CD8-positive, alpha-beta memory T cell (primary cell): ENCODE data around the gene CARHSP1. TPM values are rescaled to one million over a fixed set of nuclear protein-coding genes. Genes with fewer than 3 reads are reported as not detected.

Source experiments
- CTCF ChIA-PET: fragments of 350-600 bp; sonication (Branson Sonifier 250); formaldehyde crosslinking; loops from one replicate; lab custom pipeline; 2021; ENCODE audit warnings: antibody characterized with exemption; lab: Charles Lee
- POLR2A ChIA-PET: fragments of 350-600 bp; sonication (Branson Sonifier 250); formaldehyde crosslinking; loops from one replicate; lab custom pipeline; 2021; ENCODE audit warnings: antibody characterized with exemption; lab: Charles Lee
- DNase-seq, 5 donors: peaks; one replicate each; pipeline versions ENCODE4 v3.0.0 to v3.0.0-alpha.2; 2020 to 2022; ENCODE audit warnings: mixed read lengths in 1 of 5
- H3K27ac ChIP-seq: one replicate; pipeline ENCODE4 v1.7.0; 2013; ENCODE audit warnings: low read depth, mild to moderate bottlenecking, low read length, moderate library complexity
- H3K27me3 ChIP-seq: 2 replicates; pipeline ENCODE4 v1.7.0; 2013; ENCODE audit warnings: low read length, mild to moderate bottlenecking; ENCODE audit not compliant: insufficient read depth, poor library complexity, severe bottlenecking
- H3K36me3 ChIP-seq: 2 replicates; pipeline ENCODE4 v1.7.0; 2013; ENCODE audit warnings: mild to moderate bottlenecking, low read length, moderate library complexity; ENCODE audit not compliant: insufficient read depth
- H3K4me1 ChIP-seq: 2 replicates; pipeline ENCODE4 v1.7.0; 2013; ENCODE audit warnings: mild to moderate bottlenecking, low read length, moderate library complexity; ENCODE audit not compliant: insufficient read depth
- H3K4me3 ChIP-seq: 2 replicates; pipeline ENCODE4 v1.7.0; 2013; ENCODE audit warnings: mild to moderate bottlenecking, low read length
- H3K9me3 ChIP-seq: 2 replicates; pipeline ENCODE4 v1.7.0; 2013; ENCODE audit warnings: mild to moderate bottlenecking, low read length
- H3K27ac Mint-ChIP-seq, 8 donors: one replicate each; pipeline ENCODE4 v1.8.0; 2020 to 2021; ENCODE audit warnings: mixed read lengths in 8 of 8, mild to moderate bottlenecking in 6 of 8, inconsistent platforms in 3 of 8, moderate library complexity in 3 of 8
- H3K27me3 Mint-ChIP-seq, 2 donors: one replicate each; pipeline ENCODE4 v1.8.0; 2020 to 2021; ENCODE audit warnings: mixed read lengths in 2 of 2, mild to moderate bottlenecking in 1 of 2, moderate library complexity in 1 of 2
- H3K36me3 Mint-ChIP-seq, 3 donors: one replicate each; pipeline ENCODE4 v1.8.0; 2020 to 2021; ENCODE audit warnings: mixed read lengths in 3 of 3, inconsistent platforms in 1 of 3, mild to moderate bottlenecking in 1 of 3
- H3K4me1 Mint-ChIP-seq, 3 donors: one replicate each; pipeline ENCODE4 v1.8.0; 2020 to 2021; ENCODE audit warnings: mixed read lengths in 3 of 3, inconsistent platforms in 1 of 3, mild to moderate bottlenecking in 1 of 3
- H3K4me3 Mint-ChIP-seq, 7 donors: one replicate each; pipeline ENCODE4 v1.8.0; 2020 to 2021; ENCODE audit warnings: mixed read lengths in 7 of 7, mild to moderate bottlenecking in 6 of 7, moderate library complexity in 4 of 7, inconsistent platforms in 2 of 7
- H3K9me3 Mint-ChIP-seq, 5 donors: one replicate each; pipeline ENCODE4 v1.8.0; 2020 to 2022; ENCODE audit warnings: mixed read lengths in 5 of 5, mild to moderate bottlenecking in 3 of 5, moderate library complexity in 2 of 5, inconsistent platforms in 1 of 5
- polyA plus RNA-seq: library from polyadenylated mRNA; unstranded; fragments of 300-500 nt; fragmentation: Illumina TruSeq; gene quantifications from one replicate; pipeline ENCODE4 v1.2.3, GENCODE V29; 2021
- total RNA-seq, 2 experiments: library from RNA; stranded (reverse); gene quantifications; one replicate each; pipeline ENCODE4 v1.2.3, GENCODE V29; 2021

The CARHSP1 gene
- total and polyA plus RNA-seq, 3 experiments from 2014 or later: 52.6 to 58.5 (median 57.8) TPM

DNA sequence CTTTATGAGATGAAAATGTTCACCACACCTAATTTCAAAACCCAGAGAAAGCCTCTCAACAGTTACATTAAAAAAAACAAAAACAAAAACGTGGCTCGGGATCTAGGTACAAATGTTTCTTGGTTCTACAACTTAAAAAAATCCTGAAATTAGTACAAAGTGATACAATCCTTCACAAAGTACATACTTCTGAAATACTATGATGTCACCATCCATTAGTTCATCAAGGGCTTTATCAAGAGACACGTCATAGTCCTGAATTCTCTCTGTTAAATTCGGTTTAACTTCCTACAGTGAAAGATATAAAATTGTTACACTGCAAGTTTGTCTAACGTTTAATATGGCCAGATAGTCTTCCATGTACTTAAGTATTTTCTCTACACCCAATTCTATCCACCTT, 31.5 kb upstream of the CARHSP1 start:
- Mint-ChIP-seq H3K36me3 (peaks cover 13 to 92% (median 32%) of the 10 kb centered on the region in 3 donors), H3K4me1 (no peaks in the 10 kb centered on the region), H3K9me3 (no peaks in the 10 kb centered on the region), H3K27me3 (no peaks in the 10 kb centered on the region), H3K4me3 (no peak overlapping the region), H3K27ac (peak overlapping the region in 1 of 8 donors; percentile 32)
- Histone ChIP-seq H3K27me3 (no peaks in the 10 kb centered on the region), H3K9me3 (no peaks in the 10 kb centered on the region), H3K27ac (no peak overlapping the region), H3K36me3 (peaks cover 87% of the 10 kb centered on the region), H3K4me1 (no peaks in the 10 kb centered on the region), H3K4me3 (no peak overlapping the region)
- CTCF ChIA-PET: interaction anchor here (1.0 to 1.2 kb wide), 2 partner anchors 108 to 239 kb away, joined by 3 to 5 read pairs; no protein-coding TSS in a partner anchor
- DNase-seq: no peak
- POLR2A ChIA-PET: no interaction called here

GRCh38 chr16:8899709-8900317, 31.0 kb upstream of the CARHSP1 start:
- peak overlapping the region in 2 of 8 donors; percentile 29 to 32 for H3K27ac Mint-ChIP-seq
- Histone ChIP-seq H3K4me3 (no peak overlapping the region), H3K27me3 (no peaks in the 10 kb centered on the region), H3K36me3 (peaks cover 88% of the 10 kb centered on the region), H3K9me3 (no peaks in the 10 kb centered on the region), H3K27ac (no peak overlapping the region), H3K4me1 (no peaks in the 10 kb centered on the region)
- no peaks in the 10 kb centered on the region for H3K4me1 Mint-ChIP-seq
- no peak for DNase-seq
- H3K9me3 Mint-ChIP-seq: no peaks in the 10 kb centered on the region
- ChIA-PET POLR2A (no interaction called here), CTCF (interaction anchor here (0.7 to 1.2 kb wide), 3 partner anchors 37 to 239 kb away, joined by 3 to 5 read pairs (median 4); no protein-coding TSS in a partner anchor)
- H3K27me3 Mint-ChIP-seq: no peaks in the 10 kb centered on the region
- no peak overlapping the region for H3K4me3 Mint-ChIP-seq
- H3K36me3 Mint-ChIP-seq: peaks cover 9 to 92% (median 30%) of the 10 kb centered on the region in 3 donors

- Histone ChIP-seq H3K4me3 (no peak overlapping the region), H3K9me3 (no peaks in the 10 kb centered on the region), H3K36me3 (peaks cover 91% of the 10 kb centered on the region), H3K4me1 (no peaks in the 10 kb centered on the region), H3K27me3 (no peaks in the 10 kb centered on the region), H3K27ac (no peak overlapping the region)
- peak overlapping the region in 2 of 8 donors; percentile 41 to 60 for H3K27ac Mint-ChIP-seq
- H3K4me1 Mint-ChIP-seq: peaks cover 0 to under 1% (median 0%) of the 10 kb centered on the region in 3 donors
- peaks cover 13 to 95% (median 32%) of the 10 kb centered on the region in 3 donors for H3K36me3 Mint-ChIP-seq
- no peaks in the 10 kb centered on the region for H3K27me3 Mint-ChIP-seq
- H3K9me3 Mint-ChIP-seq: no peaks in the 10 kb centered on the region
- no peak for DNase-seq
- no peak overlapping the region for H3K4me3 Mint-ChIP-seq
- CTCF ChIA-PET: interaction anchor here (0.7 to 1.5 kb wide), 3 partner anchors 38 to 240 kb away, joined by 3 to 8 read pairs (median 4); no protein-coding TSS in a partner anchor
- POLR2A ChIA-PET: no interaction called here
Measured at GRCh38 chr16:8898660-8899318, 30.0 kb upstream of the CARHSP1 start.

DNA sequence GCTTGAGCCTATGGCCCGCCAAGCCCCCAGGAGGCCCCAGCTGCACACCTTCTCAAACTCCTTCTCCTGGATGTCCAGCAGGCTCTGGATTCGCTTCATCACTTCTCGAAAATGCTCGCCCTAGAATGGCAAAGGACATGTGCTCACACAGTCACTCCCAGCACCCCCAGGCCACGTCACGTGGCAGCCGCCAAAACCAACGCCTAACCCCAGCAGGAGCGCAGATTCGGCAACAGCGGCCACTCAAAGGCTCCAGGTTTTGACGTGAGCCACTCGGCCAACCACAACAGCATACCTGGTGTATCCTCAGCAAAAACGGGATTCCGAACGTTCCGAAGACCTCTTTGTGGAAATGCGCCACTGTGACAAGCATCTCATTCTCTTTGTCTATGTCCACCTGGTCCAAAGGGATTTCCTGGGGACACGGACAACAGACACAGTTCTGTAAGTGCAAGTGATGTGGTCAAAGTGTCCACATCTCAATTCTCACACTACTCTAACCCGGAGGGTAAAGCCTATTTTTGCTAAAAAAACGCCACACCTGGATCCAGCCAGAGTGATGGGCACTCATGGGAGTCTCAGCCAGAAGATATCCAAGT, 26.0 kb upstream of the CARHSP1 start:
- H3K4me3 ChIP-seq: no peak overlapping the region
- ChIA-PET POLR2A (no interaction called here), CTCF (interaction anchor here (1.6 to 2.2 kb wide), 3 partner anchors 9 to 114 kb away, joined by 3 to 5 read pairs (median 4); no protein-coding TSS in a partner anchor)
- H3K27ac ChIP-seq: no peak overlapping the region
- peak overlapping the region in 4 of 8 donors; percentile 22 to 85 (median 70) for H3K27ac Mint-ChIP-seq
- H3K27me3 Mint-ChIP-seq: no peaks in the 10 kb centered on the region
- H3K4me3 Mint-ChIP-seq: peak overlapping the region in 1 of 7 donors; percentile 19
- H3K4me1 Mint-ChIP-seq: peaks cover 8 to 29% (median 23%) of the 10 kb centered on the region in 3 donors
- DNase-seq: no peak
- H3K9me3 Mint-ChIP-seq: peaks cover 0 to 2% (median 0%) of the 10 kb centered on the region in 5 donors
- H3K27me3 ChIP-seq: no peaks in the 10 kb centered on the region
- no peaks in the 10 kb centered on the region for H3K4me1 ChIP-seq
- H3K36me3 Mint-ChIP-seq: peaks cover 13 to 94% (median 36%) of the 10 kb centered on the region in 3 donors
- H3K9me3 ChIP-seq: no peaks in the 10 kb centered on the region
- H3K36me3 ChIP-seq: peaks cover 65% of the 10 kb centered on the region

DNA sequence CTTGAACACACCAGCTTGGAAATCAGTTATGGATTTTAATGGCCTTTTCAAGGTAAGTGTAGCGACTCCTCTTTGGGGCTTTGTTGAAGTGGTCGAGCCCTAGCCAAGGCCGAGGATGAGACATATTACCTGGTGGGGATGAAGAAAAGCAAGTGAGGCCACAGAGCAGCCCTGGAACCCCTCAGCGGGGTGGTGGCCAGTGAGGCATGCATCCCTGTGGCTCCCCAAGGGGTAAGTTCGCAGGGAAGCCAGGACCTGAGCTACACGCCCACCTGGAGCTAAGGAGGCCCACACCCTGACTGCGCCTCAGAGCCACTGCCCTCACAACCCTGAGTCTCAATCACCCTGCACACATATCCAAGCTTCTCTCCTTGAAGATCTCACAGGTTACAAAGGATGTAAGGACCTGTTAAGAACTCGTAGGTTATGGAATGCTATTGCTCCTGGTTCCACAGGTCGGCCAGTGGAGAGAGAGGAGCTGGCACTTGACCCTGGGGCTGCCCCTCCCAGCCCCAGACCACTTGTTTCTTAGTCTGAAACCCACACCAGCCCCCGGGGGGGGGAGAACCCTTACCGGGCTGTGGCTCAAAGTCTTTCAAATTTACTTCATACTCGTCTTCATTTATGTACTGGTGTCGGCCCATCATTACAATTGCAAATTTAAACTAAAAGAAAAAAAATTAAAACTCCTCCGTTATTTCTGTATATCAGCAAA, 25.3 kb upstream of the CARHSP1 start:
- H3K27me3 ChIP-seq: no peaks in the 10 kb centered on the region
- ChIA-PET POLR2A (no interaction called here), CTCF (interaction anchor here (0.7 to 2.2 kb wide), 3 partner anchors 14 to 241 kb away, joined by 3 to 5 read pairs (median 4); no protein-coding TSS in a partner anchor)
- no peaks in the 10 kb centered on the region for H3K4me1 ChIP-seq
- Mint-ChIP-seq H3K36me3 (peaks cover 13 to 87% (median 31%) of the 10 kb centered on the region in 3 donors), H3K4me1 (peaks cover 8 to 29% (median 23%) of the 10 kb centered on the region in 3 donors), H3K27me3 (no peaks in the 10 kb centered on the region), H3K4me3 (no peak overlapping the region), H3K27ac (peak overlapping the region in 2 of 8 donors; percentile 70), H3K9me3 (peaks cover 0 to 2% (median 0%) of the 10 kb centered on the region in 5 donors)
- H3K27ac ChIP-seq: no peak overlapping the region
- no peak for DNase-seq
- H3K9me3 ChIP-seq: no peaks in the 10 kb centered on the region
- peaks cover 58% of the 10 kb centered on the region for H3K36me3 ChIP-seq
- no peak overlapping the region for H3K4me3 ChIP-seq

DNA sequence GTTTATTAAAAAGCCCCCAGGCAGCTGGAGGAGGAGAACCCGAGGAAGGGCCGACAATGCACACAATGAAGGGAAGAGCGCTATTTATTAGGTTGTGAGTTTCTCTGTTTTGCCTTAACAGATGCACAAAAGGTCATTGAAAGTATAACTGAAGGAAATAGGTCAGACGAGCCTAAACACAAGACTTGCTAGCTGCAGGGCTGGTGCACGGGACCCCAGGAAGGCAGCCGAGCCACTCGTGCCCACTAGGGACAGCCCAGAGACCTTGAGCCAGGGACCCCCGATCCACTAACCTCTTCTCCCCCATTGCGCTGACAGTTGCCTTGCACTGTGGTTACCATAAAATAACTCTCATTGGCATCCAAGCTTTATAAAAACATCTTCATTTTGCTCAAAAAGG, 24.6 kb upstream of the CARHSP1 start:
- Mint-ChIP-seq H3K27me3 (no peaks in the 10 kb centered on the region), H3K4me3 (no peak overlapping the region), H3K4me1 (peaks cover 8 to 29% (median 23%) of the 10 kb centered on the region in 3 donors), H3K9me3 (peaks cover 0 to 2% (median 0%) of the 10 kb centered on the region in 5 donors), H3K27ac (peak overlapping the region in 5 of 8 donors; percentile 5 to 78 (median 55)), H3K36me3 (peaks cover 13 to 80% (median 28%) of the 10 kb centered on the region in 3 donors)
- no peak for DNase-seq
- Histone ChIP-seq H3K27ac (no peak overlapping the region), H3K9me3 (no peaks in the 10 kb centered on the region), H3K27me3 (no peaks in the 10 kb centered on the region), H3K36me3 (peaks cover 51% of the 10 kb centered on the region), H3K4me1 (no peaks in the 10 kb centered on the region), H3K4me3 (no peak overlapping the region)
- ChIA-PET CTCF (interaction anchor here (0.7 to 2.2 kb wide), 3 partner anchors 13 to 242 kb away, joined by 3 to 5 read pairs (median 4); no protein-coding TSS in a partner anchor), POLR2A (no interaction called here)

- Histone ChIP-seq H3K9me3 (no peaks in the 10 kb centered on the region), H3K27ac (no peak overlapping the region), H3K4me1 (no peaks in the 10 kb centered on the region), H3K27me3 (no peaks in the 10 kb centered on the region), H3K4me3 (no peak overlapping the region), H3K36me3 (peaks cover 41% of the 10 kb centered on the region)
- Mint-ChIP-seq H3K36me3 (peaks cover 10 to 69% (median 22%) of the 10 kb centered on the region in 3 donors), H3K27me3 (peaks cover 0 to 1% of the 10 kb centered on the region in 2 donors), H3K9me3 (peaks cover 0 to 2% (median 0%) of the 10 kb centered on the region in 5 donors), H3K27ac (peak overlapping the region; percentile 75 to 95 (median 87)), H3K4me1 (peaks cover 11 to 32% (median 23%) of the 10 kb centered on the region in 3 donors), H3K4me3 (peak overlapping the region in 5 of 7 donors; percentile 41 to 68 (median 57))
- no peak for DNase-seq
- POLR2A ChIA-PET: interaction anchor here (0.6 to 0.8 kb wide), 3 partner anchors 72 to 199 kb away, joined by 3 to 10 read pairs (median 8); partner anchors contain the start of gene HAPSTR1
- CTCF ChIA-PET: interaction anchor here (1.6 to 4.9 kb wide), 3 partner anchors 11 to 243 kb away, joined by 3 to 20 read pairs (median 9); partner anchors contain the start of gene LITAFD
Measured at GRCh38 chr16:8892101-8892575, 23.3 kb upstream of the CARHSP1 start.
